ENCODE measurements around the gene ZNF335.

- TF ChIP-seq, protein P1, sequence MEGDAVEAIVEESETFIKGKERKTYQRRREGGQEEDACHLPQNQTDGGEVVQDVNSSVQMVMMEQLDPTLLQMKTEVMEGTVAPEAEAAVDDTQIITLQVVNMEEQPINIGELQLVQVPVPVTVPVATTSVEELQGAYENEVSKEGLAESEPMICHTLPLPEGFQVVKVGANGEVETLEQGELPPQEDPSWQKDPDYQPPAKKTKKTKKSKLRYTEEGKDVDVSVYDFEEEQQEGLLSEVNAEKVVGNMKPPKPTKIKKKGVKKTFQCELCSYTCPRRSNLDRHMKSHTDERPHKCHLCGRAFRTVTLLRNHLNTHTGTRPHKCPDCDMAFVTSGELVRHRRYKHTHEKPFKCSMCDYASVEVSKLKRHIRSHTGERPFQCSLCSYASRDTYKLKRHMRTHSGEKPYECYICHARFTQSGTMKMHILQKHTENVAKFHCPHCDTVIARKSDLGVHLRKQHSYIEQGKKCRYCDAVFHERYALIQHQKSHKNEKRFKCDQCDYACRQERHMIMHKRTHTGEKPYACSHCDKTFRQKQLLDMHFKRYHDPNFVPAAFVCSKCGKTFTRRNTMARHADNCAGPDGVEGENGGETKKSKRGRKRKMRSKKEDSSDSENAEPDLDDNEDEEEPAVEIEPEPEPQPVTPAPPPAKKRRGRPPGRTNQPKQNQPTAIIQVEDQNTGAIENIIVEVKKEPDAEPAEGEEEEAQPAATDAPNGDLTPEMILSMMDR (IDR thresholded peaks at IDR 0.05) = no peak
- no peak for TF ChIP-seq POLR2A (IDR thresholded peaks at IDR 0.05)
Measured at GRCh38 chr20:46006022-46006705, 34.2 kb upstream of the ZNF335 start.

Data from Peyer's patch (tissue), 4 donors.